Measurements from ENCODE around the gene UHRF2. TPM values are rescaled to one million over a fixed set of nuclear protein-coding genes. Genes with fewer than 3 reads are reported as not detected.
"Not testable (repeated sequence)": the region's sequence is repeated elsewhere in the genome, so short reads cannot be mapped to it uniquely, and the experiment has no call there.

The UHRF2 gene
- total RNA-seq, 4 donors from 2014 or later, result 34.1 to 56.3 (median 46.6) TPM

DNA sequence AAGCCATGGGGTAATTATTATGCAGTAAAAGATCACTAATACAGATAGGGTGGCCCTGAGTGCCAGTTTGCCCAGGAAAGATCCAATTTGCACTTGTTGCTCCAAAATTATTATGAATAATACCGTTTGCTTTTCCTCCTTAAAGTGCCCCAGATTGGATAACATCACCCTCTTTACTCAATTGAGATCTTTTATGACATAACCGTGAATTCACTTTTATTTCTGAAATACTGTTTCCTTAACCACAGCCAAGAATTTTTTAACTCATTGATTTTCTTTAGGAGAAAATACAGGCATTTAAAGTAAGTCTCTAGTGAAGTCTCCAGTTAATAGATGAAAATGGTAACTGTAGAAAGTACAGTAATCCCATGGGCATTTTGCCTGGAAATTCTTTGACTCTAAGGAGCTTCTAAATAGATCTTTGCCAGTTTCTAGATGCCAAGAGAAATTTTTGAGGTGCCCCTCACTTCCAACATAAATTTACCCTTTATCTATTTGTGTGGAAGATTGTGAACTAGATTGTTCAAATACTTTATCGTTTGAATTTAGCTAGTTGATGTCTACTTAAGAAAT lies 99.2 kb downstream of the UHRF2 start:
- no peak for ATAC-seq
- Histone ChIP-seq H3K36me3 (peaks cover 0 to 20% of the 10 kb centered on the region in 2 donors), H3K9me3 (no peaks in the 10 kb centered on the region), H3K4me3 (no peak overlapping the region), H3K27me3 (no peaks in the 10 kb centered on the region), H3K4me1 (no peaks in the 10 kb centered on the region), H3K27ac (no peak overlapping the region)
- 52 to 58% methylated on average over 3 of the region's 3 CpGs for WGBS, 2 donors (ENCODE audit: low coverage in 1 of 2)
- TF ChIP-seq, protein P1, sequence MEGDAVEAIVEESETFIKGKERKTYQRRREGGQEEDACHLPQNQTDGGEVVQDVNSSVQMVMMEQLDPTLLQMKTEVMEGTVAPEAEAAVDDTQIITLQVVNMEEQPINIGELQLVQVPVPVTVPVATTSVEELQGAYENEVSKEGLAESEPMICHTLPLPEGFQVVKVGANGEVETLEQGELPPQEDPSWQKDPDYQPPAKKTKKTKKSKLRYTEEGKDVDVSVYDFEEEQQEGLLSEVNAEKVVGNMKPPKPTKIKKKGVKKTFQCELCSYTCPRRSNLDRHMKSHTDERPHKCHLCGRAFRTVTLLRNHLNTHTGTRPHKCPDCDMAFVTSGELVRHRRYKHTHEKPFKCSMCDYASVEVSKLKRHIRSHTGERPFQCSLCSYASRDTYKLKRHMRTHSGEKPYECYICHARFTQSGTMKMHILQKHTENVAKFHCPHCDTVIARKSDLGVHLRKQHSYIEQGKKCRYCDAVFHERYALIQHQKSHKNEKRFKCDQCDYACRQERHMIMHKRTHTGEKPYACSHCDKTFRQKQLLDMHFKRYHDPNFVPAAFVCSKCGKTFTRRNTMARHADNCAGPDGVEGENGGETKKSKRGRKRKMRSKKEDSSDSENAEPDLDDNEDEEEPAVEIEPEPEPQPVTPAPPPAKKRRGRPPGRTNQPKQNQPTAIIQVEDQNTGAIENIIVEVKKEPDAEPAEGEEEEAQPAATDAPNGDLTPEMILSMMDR (IDR thresholded peaks at IDR 0.05), result no peak
- no peak for TF ChIP-seq POLR2AphosphoS5 (IDR thresholded peaks at IDR 0.05)
- TF ChIP-seq POLR2A (IDR thresholded peaks at IDR 0.05), result no peak
- no peak for TF ChIP-seq EP300 (IDR thresholded peaks at IDR 0.05)

DNA sequence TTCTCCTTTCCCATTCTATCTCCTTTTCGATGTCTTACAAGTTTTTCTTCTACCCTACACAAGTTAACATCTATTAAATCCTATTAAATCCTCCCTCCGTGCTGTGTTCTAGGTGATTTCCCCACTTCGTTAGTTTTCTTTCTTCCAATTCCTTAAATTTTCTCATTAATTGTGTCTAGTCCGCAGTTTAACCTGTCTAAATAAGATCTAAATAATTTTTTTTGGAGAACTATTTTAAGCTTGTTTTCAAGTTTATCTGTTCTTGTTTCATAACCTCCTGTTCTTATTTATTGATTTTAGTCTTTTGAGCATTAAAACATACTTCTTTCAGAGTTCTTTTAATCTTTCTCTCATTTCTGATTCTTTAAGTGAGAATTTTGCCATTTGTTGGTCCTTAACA lies 109.3 kb downstream of the UHRF2 start:
- Histone ChIP-seq H3K9me3 (peaks cover 0 to 22% (median 0%) of the 10 kb centered on the region in 3 donors), H3K27me3 (no peaks in the 10 kb centered on the region), H3K4me3 (no peak overlapping the region), H3K36me3 (peaks cover 0 to 10% of the 10 kb centered on the region in 2 donors), H3K4me1 (no peaks in the 10 kb centered on the region), H3K27ac (no peak overlapping the region)
- ATAC-seq, result no peak
- TF ChIP-seq POLR2A (IDR thresholded peaks at IDR 0.05) (no peak), POLR2AphosphoS5 (IDR thresholded peaks at IDR 0.05) (no peak), EP300 (IDR thresholded peaks at IDR 0.05) (no peak)
- TF ChIP-seq, protein P1 (IDR thresholded peaks at IDR 0.05), result no peak
- 96 to 100% methylated on average over 2 to 4 of the region's 4 CpGs for WGBS, 2 donors (ENCODE audit: low coverage in 1 of 2)

DNA sequence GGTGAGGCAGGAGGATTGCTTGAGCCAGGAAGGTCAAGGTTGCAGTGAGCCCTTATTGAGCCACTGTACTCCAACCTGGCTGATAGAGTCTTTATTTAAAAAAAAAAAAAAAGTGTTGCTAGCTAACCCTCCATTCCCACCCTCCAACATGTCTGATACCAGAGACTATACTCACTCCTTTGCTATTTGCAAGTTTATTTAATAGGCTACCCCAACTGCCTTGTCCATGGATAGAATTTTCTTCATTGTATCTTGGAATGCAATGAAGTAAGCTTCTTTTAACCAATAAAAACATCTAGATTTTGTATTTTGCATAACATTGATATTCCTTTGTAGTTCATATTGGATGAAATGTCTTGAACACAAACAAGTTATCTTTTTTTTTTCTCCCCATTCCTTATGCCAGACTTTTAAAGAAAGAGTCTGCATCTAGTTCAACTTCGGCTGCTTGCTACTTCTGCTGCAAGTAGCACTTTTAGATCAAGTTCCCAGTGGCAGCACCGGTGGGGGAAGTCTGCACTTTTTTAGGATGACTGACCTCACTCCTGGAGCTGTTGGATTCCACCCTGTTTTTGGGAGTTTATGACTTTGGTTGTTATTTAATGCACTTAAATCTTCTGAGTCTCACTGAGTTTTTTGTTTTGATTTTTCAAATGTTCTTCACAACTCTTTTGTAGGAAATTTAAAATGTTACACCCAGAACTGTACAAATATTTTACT lies 112.5 kb downstream of the UHRF2 start:
- TF ChIP-seq, protein P1 (IDR thresholded peaks at IDR 0.05), result no peak
- TF ChIP-seq POLR2AphosphoS5 (IDR thresholded peaks at IDR 0.05) (no peak), POLR2A (IDR thresholded peaks at IDR 0.05) (no peak)
- Histone ChIP-seq H3K27ac (no peak overlapping the region), H3K4me1 (no peaks in the 10 kb centered on the region), H3K27me3 (no peaks in the 10 kb centered on the region), H3K9me3 (peaks cover 0 to 22% (median 0%) of the 10 kb centered on the region in 3 donors), H3K36me3 (peaks cover 0 to 10% of the 10 kb centered on the region in 2 donors), H3K4me3 (no peak overlapping the region)
- no peak for ATAC-seq
- 36 to 40% methylated on average over 1 to 2 of the region's 2 CpGs for WGBS, 2 donors (ENCODE audit: low coverage in 1 of 2)

DNA sequence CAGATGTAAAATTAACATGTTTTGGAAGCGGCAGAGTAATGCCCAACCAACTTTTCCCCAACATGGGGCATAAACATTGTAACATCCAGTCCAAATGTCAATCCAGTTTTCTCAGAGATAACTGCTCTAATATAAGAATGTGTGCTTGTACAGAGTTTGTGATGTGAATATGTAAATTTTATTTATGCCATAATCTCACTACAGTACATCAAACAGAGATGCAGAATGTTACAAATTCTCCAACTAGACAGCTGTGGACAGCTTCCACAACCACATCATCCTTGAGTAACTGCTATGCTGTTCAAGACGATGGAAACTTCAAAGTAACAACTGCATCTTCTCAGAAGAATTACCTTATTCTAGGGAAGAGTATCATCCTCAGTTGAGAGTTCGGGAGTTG lies 122.6 kb downstream of the UHRF2 start:
- H3K27ac ChIP-seq, result no peak overlapping the region
- no peak overlapping the region for H3K4me3 ChIP-seq
- no peaks in the 10 kb centered on the region for H3K9me3 ChIP-seq
- no peak for ATAC-seq
- H3K4me1 ChIP-seq, result no peaks in the 10 kb centered on the region
- WGBS, 2 donors (ENCODE audit: low coverage in 1 of 2), result 77 to 87% methylated on average over 3 of the region's 3 CpGs
- H3K27me3 ChIP-seq, result peaks cover 4% of the 10 kb centered on the region
- no peaks in the 10 kb centered on the region for H3K36me3 ChIP-seq
- no peak for TF ChIP-seq POLR2A (IDR thresholded peaks at IDR 0.05)
- no peak for TF ChIP-seq POLR2AphosphoS5 (IDR thresholded peaks at IDR 0.05)
- TF ChIP-seq, protein P1 (IDR thresholded peaks at IDR 0.05), result no peak
- no peak for TF ChIP-seq EP300 (IDR thresholded peaks at IDR 0.05)

DNA sequence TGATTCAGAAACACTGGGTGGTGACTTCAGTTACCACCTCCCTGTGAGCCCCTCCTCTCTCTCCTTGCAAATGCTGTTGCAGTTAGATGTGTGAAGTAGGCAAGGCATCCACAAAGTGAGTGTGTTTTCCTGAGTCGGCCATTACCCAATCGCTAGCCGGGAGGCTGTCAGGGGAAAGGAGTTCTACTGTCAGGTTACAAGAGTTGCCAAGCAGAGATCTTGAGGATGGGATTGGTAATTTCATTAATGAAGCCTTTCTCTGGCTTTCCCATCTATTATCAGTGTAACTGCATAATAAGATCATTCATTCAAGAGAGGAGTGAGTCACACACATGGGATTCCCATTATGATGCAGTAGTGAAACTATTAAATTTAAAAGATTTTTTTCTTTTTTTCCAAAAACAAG lies 125.7 kb downstream of the UHRF2 start:
- WGBS, 2 donors (ENCODE audit: low coverage in 1 of 2), result 76% methylated on average over 3 of the region's 3 CpGs; no CpG with 5 or more reads in 1 of the 2 donors
- Histone ChIP-seq H3K4me1 (no peaks in the 10 kb centered on the region), H3K4me3 (no peak overlapping the region), H3K36me3 (no peaks in the 10 kb centered on the region), H3K9me3 (no peaks in the 10 kb centered on the region), H3K27me3 (peaks cover 12% of the 10 kb centered on the region), H3K27ac (no peak overlapping the region)
- no peak for TF ChIP-seq EP300 (IDR thresholded peaks at IDR 0.05)
- TF ChIP-seq POLR2AphosphoS5 (IDR thresholded peaks at IDR 0.05), result no peak
- no peak for TF ChIP-seq POLR2A (IDR thresholded peaks at IDR 0.05)
- TF ChIP-seq, protein P1 (IDR thresholded peaks at IDR 0.05), result no peak
- ATAC-seq, result no peak

DNA sequence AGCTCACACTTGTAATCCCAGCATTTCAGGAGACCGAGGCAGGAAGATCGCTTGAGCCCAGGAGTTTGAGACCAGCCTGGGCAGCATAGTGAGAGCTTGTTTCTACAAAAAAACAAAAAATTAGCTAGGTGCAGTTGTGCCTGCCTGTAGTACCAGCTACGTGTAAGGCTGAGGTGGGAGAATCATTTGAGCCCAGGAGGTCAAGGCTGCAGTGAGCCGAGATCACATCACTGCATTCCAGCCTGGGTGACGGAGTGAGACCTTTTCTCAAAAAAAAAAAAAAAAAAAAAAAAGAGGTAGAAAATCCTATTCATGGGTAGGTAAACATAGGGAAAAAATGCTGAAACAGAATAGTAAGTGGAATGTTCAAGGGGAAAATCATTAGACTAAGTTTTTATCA lies 129.6 kb downstream of the UHRF2 start:
- not testable (repeated sequence) for H3K27ac ChIP-seq, H3K36me3 ChIP-seq, H3K4me3 ChIP-seq, ATAC-seq, H3K4me1 ChIP-seq, H3K9me3 ChIP-seq
- peaks cover 12% of the 10 kb centered on the region for H3K27me3 ChIP-seq
- 83% methylated on average over 5 of the region's 5 CpGs; no CpG with 5 or more reads in 1 of the 2 donors for WGBS, 2 donors (ENCODE audit: low coverage in 1 of 2)

Measured in gastroesophageal sphincter (tissue), 4 donors.